ENCODE data around the gene NHLH1.

The NHLH1 gene

DNA sequence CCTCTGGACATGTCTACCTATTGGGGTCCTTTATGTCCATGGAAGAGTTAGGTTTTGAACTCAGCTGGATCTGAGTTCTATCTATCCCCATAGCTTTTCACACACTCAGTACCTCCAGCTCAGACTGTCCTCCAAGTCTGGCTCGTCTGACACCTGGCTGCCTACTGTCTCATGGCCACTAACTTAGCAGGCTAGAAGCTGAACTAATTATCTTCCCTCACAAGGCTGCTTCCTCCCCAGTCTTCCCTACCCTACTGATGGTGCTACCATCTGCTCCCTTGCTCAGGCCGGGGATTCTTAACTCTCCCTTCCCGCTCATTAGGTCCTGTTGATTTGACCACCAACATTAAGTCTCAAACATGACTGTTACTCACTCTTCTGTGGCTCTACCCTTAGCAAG is 46.8 kb downstream of the NHLH1 start:
- no peak for DNase-seq

DNA sequence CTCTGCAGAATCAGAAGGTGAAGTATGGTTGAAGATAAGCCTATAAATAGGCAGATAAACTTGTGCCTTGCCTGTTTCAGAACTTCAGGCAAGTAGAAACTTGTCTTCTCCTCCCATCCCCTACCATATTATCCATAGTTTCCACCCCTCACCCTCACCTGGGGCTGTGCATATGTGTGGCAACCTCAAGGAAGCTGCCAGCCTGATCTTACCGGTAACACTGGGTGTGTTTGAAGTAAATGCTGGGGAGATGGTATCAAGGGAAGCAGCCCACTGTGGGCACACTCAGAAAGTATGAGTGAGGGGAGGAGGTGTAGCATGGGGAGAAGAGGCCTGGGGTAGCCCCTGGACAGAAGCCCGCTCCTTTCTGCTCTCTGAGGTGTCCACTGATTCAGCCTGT is 48.0 kb downstream of the NHLH1 start:
- no peak for DNase-seq

DNA sequence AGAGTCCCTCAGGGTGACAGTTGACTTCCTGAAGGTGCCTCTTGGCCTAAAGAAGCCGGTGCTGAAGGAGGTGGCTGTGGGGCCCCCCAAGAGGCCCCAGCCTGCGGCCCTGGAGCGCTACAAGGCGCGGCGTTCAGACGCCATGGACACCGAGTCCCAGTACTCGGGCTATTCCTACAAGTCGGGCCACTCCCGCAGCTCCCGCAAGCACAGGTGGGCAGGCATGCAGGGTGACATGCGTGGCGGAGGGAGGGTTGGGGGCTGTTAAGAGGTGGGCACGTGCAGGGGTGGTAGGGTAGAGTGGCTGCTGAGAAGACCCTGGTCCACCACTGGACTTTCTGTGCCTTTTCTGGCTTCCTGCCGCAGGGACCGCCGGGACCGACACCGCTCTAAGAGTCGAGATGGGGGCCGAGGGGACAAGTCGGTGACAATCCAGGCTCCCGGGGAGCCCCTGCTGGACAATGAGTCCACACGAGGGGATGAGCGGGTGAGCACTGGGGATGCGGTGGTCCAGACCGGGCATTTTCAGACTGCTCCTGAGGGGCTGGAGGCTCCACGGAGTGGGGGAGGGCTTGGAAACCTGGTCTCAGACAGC is 48.9 kb downstream of the NHLH1 start:
- DNase-seq: no peak

GRCh38 chr1:160416369-160416768 is 49.5 kb downstream of the NHLH1 start:
- no peak for DNase-seq

DNA sequence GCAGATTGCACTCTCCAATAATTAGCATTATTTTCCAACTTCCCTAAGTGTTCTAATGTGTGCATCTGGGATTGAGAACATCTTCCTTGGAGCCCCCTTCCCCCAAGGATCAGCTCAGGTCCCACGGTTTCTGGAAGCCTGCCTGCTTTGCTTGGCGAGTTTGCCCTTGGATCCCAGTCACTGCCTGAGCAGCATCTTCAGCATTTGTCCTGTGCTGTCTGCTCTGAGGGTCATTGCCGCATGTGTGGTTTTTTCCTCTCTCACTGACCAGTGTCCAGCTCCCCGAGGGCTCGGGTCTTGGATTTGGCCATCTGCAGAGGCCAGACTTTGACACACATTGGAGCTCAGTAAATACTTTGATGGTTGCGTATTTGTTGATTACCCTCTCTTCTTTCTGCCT is 51.6 kb downstream of the NHLH1 start:
- DNase-seq: no peak

GRCh38 chr1:160419150-160419837 is 52.4 kb downstream of the NHLH1 start:
- DNase-seq: no peak

- DNase-seq: no peak
Observed at GRCh38 chr1:160419838-160420169, 52.9 kb downstream of the NHLH1 start.

DNA sequence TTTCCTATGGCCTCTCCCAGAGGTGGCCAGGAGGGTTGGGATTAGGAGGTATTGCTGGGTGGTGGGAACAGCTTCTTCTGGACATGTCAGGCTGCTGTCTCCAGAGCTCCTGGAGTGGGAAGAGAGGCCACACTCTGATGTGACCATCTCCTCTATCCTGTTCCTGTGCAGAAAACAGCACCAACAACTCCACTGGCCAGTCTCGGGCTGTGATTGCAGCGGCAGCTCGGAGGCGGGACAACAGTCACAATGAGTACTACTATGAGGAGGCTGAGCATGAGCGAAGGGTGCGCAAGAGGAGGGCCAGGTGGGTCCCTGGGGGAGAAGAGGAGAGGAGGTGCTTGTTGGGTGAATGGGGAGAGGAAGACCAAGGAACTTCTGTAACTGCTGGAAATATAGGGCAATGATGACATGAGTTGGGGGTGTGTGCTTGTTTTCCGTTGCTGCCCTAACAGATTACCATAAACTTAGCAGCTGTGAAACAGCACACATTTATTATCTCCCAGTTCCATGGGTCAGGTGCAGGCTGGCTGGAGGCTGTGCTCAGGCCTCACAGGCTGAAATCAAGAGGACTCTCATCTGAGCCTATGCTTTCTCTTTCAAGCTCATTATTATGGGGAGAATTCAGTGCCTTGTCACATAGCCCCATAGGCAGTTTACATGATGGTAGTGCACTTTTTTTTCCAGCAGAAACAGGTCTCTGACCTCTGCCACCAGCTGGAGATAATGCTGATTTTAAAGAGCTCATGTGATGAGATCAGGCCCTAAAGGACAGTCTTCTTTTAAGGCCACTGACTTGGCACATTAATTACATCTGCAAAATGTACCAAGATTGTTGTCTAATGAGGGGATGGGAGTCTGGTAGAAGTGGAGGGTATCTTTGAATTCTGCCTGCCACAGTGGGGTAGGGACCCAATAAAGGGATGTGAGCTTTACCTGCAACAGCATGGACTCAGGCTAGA is 54.3 kb downstream of the NHLH1 start:
- DNase-seq: no peak

GRCh38 chr1:160421881-160422280 is 55.0 kb downstream of the NHLH1 start:
- no peak for DNase-seq
